ENCODE data around the gene ALDH16A1. TPM values are rescaled to one million over a fixed set of nuclear protein-coding genes. Genes with fewer than 3 reads are reported as not detected.

ALDH16A1 gene
- total RNA-seq (2014; rRNA removed; shearing (Covaris generic)) = 37.5 and 52.9 TPM in 2 replicates

DNA sequence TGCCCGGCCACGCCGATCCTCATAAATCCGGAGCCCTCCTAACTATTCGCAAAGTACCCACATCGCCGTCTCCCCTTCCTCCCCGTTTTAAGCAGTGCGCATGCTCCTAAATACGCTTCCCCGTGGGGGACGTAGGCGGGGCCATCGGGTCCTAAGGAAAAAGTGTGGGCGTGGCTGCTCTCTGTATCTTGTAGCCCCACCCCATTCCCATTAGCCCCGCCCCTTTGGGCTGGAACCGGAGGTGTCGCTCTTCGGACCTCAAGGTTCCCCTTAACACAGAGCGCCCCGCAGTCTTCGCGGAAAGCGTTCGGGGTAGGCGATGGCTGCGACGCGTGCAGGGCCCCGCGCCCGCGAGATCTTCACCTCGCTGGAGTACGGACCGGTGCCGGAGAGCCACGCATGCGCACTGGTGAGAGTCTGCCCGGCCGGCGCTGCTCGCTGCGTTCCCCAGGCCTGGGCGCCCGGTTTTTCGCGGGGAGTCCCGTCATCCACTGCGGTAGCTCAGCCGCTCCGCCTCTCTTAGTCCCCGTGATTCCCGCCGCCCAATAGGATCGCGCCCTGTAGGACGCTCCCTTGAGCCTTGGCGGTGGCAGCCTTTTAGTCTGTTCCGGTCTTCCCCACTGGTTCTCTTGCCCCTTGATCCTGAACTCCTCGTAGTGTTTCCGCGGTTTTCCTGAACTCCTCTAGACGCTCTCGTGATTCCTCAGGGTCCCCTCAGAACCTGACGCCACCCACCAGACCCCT lies at the start of gene ALDH16A1:
ALDH16A1 (plus strand) TSS at position 213 of the 744 bp plus-strand sequence; CDS start at position 320, 107 bp downstream.
- H3K9me3 ChIP-seq (replicated peaks) = no peaks in the 10 kb centered on the region
- no peaks in the 10 kb centered on the region for H3K27me3 ChIP-seq (replicated peaks)
- peaks cover 25% of the 10 kb centered on the region for H3K4me1 ChIP-seq (replicated peaks)
- H3K4me3 ChIP-seq = peak within 1 kb of the TSS; percentile 55
- H3K36me3 ChIP-seq = peaks cover 11% of the 10 kb centered on the region
- H3K27ac ChIP-seq = peak within 1 kb of the TSS; percentile 88
- DNase-seq (ENCODE audit: low read depth in 1 of 2, low spot score in 2 of 2) = peak; percentile 98 to 99

DNA sequence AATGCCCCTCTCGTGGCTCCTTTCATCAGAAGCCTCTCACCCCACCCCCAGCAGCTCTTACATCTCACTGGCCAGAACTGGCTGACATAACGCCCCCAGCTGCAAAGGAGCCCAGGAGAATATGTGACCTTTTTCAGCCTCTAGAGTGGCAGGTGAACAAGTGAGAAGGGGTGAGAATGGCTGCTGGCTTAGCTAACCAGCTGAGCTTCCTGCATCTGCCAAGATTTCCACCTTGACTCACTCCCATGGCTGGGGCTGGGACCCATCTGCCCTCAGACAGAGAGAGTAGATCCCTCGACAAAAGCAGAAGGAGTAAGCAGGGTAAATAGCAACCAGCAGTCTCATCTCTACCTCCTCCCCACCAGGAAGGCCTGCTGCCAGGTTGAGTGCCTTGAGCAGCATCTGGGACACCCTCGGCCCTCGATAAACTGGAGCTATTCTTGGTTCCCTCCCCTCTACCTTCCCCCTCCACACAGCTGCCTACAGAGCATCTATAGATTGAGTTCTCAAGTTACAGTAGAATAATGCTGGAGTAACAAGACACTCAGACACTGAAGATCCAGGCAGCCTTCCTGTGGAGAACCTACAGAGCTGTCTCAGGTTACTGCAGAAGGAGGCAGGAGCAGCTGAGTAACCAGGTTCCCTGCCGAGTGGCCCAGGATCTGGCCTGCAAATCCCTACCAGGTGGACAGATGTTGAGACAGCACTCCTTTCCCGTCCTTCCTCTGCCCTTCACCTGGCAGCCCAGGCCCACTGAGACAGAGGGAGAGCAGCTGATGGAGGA lies 49.4 kb upstream of the ALDH16A1 start:
- H3K9me3 ChIP-seq (replicated peaks) = no peaks in the 10 kb centered on the region
- no peak for DNase-seq (ENCODE audit: low read depth in 1 of 2, low spot score in 2 of 2)
- H3K27me3 ChIP-seq (replicated peaks) = no peaks in the 10 kb centered on the region
- no peaks in the 10 kb centered on the region for H3K36me3 ChIP-seq
- no peak overlapping the region for H3K4me3 ChIP-seq
- H3K4me1 ChIP-seq (replicated peaks) = no peaks in the 10 kb centered on the region
- H3K27ac ChIP-seq = no peak overlapping the region

DNA sequence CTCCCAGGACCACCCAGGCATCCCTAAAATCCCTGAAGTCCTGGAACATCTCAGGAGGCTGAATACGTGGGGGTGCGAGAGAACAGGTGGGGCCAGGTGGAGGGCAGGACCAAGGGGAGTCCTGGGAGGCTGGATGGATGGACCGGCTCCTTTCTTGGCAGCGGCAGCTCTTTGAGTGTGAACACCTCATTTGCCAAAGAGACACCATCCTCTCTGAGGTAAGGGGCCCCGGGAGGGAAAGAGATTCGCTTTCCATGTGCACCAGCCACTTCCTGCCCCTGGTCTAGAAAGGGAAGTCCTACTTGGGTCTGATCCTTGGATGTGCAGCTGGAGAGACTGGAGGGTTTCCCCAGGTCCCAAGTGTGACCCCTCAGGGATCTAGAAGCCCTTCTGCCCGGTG lies 45.9 kb upstream of the ALDH16A1 start:
- Histone ChIP-seq H3K9me3 (replicated peaks) (no peaks in the 10 kb centered on the region), H3K4me3 (no peak overlapping the region), H3K27me3 (replicated peaks) (no peaks in the 10 kb centered on the region; the same call in 1 of the 2 replicates), H3K36me3 (no peaks in the 10 kb centered on the region), H3K4me1 (replicated peaks) (no peaks in the 10 kb centered on the region), H3K27ac (no peak overlapping the region)
- no peak for DNase-seq (ENCODE audit: low read depth in 1 of 2, low spot score in 2 of 2)

DNA sequence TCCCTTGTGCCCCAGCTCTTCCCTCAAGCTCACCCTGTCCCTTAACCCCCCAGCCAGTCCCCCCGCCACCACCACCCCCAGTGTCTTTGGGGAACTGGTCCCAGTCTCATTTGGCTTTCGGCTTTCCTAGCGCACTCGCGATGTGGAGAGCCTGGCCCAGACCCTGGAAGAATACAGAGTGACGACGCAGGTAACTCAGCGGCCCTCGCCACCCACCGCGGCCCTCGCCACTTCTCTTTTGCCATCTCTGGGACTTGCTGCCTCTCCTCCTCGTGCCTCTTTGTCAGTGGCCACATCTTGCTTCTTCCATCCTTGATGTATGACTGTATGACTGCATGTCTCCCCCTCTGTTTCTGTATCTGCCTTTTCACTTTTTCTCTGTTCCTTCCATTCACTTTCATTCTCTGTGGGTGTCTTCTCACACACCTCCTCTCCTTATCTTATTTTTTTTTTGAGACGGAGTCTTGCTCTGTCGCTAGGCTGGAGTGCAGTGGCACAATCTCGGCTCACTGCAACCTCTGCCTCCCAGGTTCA lies 45.5 kb upstream of the ALDH16A1 start:
- DNase-seq (ENCODE audit: low read depth in 1 of 2, low spot score in 2 of 2) = no peak
- Histone ChIP-seq H3K27ac (no peak overlapping the region), H3K27me3 (replicated peaks) (no peaks in the 10 kb centered on the region; the same call in 1 of the 2 replicates), H3K4me1 (replicated peaks) (no peaks in the 10 kb centered on the region), H3K9me3 (replicated peaks) (no peaks in the 10 kb centered on the region), H3K4me3 (no peak overlapping the region), H3K36me3 (no peaks in the 10 kb centered on the region)

DNA sequence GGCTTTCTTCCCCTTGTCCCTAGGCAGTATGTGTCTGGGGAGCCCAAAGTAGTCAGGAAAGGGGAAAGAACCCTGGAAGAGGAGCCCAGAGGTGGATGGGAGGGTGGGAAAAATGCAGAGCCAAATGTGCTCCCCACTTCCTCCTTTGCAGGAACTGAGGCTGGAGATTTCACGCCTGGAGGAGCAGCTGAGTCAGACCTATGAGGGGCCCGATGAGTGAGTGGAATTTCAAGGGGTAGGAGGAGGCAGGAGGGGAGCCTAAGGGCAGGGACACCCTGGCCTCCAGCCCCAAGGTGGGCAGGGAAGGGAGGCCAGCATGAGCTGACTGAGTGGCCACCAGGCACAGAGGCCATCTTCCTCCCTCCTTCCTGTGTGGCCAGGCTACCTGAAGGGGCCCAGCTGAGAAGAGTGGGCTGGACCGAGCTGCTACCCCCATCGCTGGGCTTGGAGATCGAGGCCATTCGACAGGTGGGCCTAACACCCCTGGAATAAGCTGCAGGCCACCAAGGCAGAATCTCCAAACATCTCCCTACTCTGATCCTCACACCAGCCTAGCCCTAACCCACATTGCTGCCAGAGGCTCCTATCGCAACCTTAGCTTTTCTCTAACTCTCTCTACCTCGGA lies 44.1 kb upstream of the ALDH16A1 start:
- Histone ChIP-seq H3K36me3 (no peaks in the 10 kb centered on the region), H3K27me3 (replicated peaks) (no peaks in the 10 kb centered on the region; the same call in 1 of the 2 replicates), H3K27ac (no peak overlapping the region), H3K9me3 (replicated peaks) (no peaks in the 10 kb centered on the region), H3K4me1 (replicated peaks) (no peaks in the 10 kb centered on the region), H3K4me3 (no peak overlapping the region)
- DNase-seq (ENCODE audit: low read depth in 1 of 2, low spot score in 2 of 2) = no peak

DNA sequence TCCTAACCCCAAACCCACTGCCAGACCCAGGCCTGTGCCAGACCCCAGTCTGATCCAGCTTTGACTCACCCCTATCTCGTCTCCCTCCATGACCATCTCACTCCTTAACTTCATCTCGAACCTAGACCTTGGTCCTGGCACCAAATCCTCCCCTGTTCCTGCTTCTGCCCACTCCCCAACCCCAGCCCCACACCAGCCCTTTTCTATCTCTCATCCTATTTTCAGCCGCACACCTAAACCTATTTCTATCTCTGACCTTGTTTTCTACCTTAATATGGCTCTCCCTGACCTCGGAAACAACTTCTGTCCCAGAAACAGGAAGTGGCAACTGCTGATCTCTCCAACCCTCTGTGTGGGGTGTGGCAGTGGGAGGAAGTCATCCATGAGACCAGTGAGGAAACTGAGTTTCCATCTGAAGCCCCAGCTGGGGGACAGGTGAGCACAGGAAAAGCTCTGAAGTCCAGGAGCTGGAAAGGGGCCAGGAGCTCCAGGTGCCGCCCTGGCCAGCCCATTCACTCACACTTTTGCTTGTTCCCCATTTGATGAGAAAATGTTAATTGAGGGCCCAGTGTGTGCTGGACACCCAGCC lies 43.5 kb upstream of the ALDH16A1 start:
- no peak for DNase-seq (ENCODE audit: low read depth in 1 of 2, low spot score in 2 of 2)
- H3K27me3 ChIP-seq (replicated peaks) = no peaks in the 10 kb centered on the region; the same call in 1 of the 2 replicates
- H3K27ac ChIP-seq = no peak overlapping the region
- H3K4me3 ChIP-seq = no peak overlapping the region
- H3K9me3 ChIP-seq (replicated peaks) = no peaks in the 10 kb centered on the region
- no peaks in the 10 kb centered on the region for H3K36me3 ChIP-seq
- no peaks in the 10 kb centered on the region for H3K4me1 ChIP-seq (replicated peaks)

DNA sequence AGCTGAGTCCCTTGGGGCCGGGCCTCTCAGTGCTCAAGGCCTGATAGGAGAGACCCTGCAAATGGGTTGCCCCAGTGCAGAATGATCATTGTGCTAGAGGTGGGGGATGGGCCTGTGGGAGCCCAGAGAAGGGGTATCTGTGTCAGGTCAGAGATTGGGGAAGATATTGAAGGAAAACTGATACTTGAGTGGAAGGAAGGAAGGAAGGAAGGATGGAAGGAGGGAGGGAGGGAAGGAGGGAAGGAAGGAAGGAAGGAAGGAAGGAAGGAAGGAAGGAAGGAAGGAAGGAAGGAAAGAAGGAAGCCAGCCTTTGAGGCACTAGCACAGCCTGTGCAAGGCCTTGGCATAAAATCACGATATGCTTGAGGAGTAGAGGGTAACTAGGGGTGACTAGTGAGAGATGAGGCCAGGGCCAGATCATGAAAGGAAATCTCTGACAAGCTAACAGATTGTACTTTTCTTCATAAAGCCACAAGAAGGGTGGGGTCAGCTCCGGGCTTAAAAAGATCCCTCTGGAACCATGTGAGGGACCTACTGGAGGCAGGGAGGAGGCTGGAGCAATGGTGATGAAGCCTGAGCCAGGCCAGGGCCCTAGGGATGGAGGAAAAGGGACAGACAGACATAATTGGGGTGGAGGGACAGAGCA lies 41.2 kb upstream of the ALDH16A1 start:
- no peaks in the 10 kb centered on the region for H3K4me1 ChIP-seq (replicated peaks)
- H3K27ac ChIP-seq = no peak overlapping the region
- H3K9me3 ChIP-seq (replicated peaks) = no peaks in the 10 kb centered on the region
- H3K4me3 ChIP-seq = no peak overlapping the region
- H3K36me3 ChIP-seq = no peaks in the 10 kb centered on the region
- no peak for DNase-seq (ENCODE audit: low read depth in 1 of 2, low spot score in 2 of 2)
- peaks cover 10% of the 10 kb centered on the region for H3K27me3 ChIP-seq (replicated peaks)

DNA sequence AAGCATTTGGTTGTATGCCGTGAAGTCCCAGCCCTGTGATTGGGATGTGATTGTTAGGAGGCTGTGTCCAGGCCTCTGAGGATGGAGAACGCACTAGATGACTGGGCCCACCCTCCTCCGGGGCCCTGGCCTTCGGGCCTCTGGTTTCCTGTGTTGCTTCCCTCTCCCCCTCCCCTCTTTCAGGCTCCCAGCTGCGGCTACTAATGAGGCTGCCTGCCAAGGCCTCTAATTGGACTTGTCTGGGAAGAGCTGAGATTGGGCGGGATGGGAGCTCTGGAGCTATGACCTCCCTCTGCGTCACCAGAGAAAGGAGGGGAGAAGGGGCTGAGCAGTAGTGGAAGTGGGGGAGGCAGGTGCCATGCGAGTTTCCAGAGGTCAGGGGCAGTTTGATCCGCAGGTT lies 39.7 kb upstream of the ALDH16A1 start:
- Histone ChIP-seq H3K36me3 (no peaks in the 10 kb centered on the region), H3K27ac (no peak overlapping the region), H3K9me3 (replicated peaks) (no peaks in the 10 kb centered on the region), H3K4me1 (replicated peaks) (no peaks in the 10 kb centered on the region), H3K27me3 (replicated peaks) (peaks cover 24% of the 10 kb centered on the region), H3K4me3 (no peak overlapping the region)
- no peak for DNase-seq (ENCODE audit: low read depth in 1 of 2, low spot score in 2 of 2)

DNA sequence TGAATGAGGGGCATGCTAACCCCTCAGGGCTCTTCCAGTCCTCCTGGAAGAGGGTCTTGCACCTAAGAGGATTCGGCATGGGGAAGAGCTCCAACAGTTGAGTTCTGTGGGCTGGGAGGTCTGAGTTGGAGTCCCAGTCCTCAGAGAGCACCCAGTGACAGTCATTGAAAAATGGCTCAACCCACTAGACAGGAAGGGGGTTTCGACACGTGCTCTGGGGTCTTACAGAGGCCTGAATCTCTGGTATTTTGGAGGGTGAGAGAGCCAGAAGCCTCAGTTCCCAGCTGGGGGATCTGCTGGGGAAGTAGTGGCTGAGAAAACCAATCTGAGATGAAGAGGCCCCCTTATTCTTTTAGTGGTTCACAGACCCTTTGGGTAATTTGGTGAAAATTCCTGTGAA lies 38.8 kb upstream of the ALDH16A1 start:
- Histone ChIP-seq H3K36me3 (no peaks in the 10 kb centered on the region), H3K9me3 (replicated peaks) (no peaks in the 10 kb centered on the region), H3K4me1 (replicated peaks) (no peaks in the 10 kb centered on the region), H3K27ac (no peak overlapping the region), H3K4me3 (no peak overlapping the region), H3K27me3 (replicated peaks) (peaks cover 31% of the 10 kb centered on the region)
- DNase-seq (ENCODE audit: low read depth in 1 of 2, low spot score in 2 of 2) = no peak

DNA sequence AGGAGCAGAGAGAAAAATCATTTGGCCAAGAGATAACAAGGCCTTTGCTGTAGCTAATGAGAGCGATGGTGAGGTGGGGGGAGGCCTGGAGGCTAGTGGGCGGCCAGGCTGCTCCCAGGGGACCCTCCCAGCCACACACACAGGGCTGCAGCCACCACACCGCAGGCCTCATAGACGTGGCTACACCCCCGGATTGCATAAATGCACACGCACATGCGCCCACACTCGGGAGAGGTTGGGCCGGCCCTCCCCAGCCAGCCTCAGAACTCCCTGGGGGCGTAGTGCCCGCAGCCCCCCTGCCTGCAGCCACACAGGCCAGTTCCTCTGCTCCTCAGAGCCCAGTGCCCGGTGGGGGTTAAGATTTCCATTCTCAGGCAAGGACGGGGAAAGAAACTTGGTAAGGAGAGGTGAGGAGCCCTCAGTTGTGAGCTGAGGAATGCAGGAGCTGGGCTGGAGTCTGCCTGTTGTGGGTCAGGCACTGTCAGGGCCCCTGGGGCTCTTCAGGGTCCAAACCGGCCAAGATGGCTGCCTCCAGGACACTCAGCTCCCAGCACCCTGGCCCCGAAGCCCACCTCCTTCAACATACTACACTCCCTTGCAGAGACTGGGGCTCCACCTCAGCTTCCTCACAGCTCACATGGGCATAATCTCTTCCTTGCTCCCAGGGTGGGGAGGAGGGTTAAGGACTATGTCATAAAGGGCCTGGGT lies 37.8 kb upstream of the ALDH16A1 start:
- no peak overlapping the region for H3K4me3 ChIP-seq
- H3K27me3 ChIP-seq (replicated peaks) = peaks cover 39% of the 10 kb centered on the region
- no peaks in the 10 kb centered on the region for H3K4me1 ChIP-seq (replicated peaks)
- no peak overlapping the region for H3K27ac ChIP-seq
- no peaks in the 10 kb centered on the region for H3K36me3 ChIP-seq
- no peak for DNase-seq (ENCODE audit: low read depth in 1 of 2, low spot score in 2 of 2)
- no peaks in the 10 kb centered on the region for H3K9me3 ChIP-seq (replicated peaks)

DNA sequence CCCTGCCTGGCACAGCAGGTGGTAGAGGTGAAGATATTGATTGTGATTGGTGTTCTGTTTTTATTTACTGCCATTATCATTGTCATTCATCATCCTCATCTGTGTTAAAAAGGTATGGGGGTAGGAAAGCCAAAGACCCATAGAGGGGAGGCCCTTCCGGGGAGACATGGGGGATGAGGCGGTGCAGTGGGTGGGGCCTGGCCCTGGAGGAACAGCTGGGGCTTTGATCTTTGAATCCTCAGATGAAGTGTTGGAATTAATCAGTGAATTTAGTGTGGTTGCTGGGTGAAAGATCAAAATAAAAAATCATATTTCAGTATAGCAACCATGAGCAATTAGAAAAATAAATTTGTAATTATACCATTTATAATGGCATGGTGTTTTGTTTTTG lies 37.2 kb upstream of the ALDH16A1 start:
- no peak for DNase-seq (ENCODE audit: low read depth in 1 of 2, low spot score in 2 of 2)
- H3K27me3 ChIP-seq (replicated peaks) = peaks cover 45% of the 10 kb centered on the region

DNA sequence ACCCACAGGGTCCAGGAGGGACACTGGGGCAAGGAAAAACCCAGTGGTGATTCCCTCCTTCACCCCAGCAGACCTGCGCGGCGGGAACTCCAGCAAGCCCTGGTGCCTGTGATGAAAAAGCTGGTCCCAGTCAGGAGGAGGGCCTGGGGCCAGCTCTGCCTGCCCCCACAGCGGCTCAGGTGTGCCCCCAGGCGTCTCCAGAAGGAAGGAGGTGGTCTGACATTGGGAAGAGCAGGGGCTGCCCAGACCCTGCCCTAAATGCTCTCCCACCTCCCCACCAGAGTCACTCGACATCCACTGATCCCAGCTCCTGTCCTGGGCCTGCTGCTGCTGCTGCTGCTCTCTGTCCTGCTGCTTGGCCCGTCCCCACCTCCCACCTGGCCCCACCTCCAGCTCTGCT lies 35.9 kb upstream of the ALDH16A1 start:
- no peak overlapping the region for H3K27ac ChIP-seq
- H3K9me3 ChIP-seq (replicated peaks) = no peaks in the 10 kb centered on the region; the same call in 1 of the 2 replicates
- no peak for DNase-seq (ENCODE audit: low read depth in 1 of 2, low spot score in 2 of 2)
- peaks cover 5% of the 10 kb centered on the region for H3K4me1 ChIP-seq (replicated peaks)
- H3K27me3 ChIP-seq (replicated peaks) = peaks cover 56% of the 10 kb centered on the region
- H3K4me3 ChIP-seq = no peak overlapping the region
- H3K36me3 ChIP-seq = no peaks in the 10 kb centered on the region

More for the DNA sequence above, 37.2 kb upstream of the ALDH16A1 start:
- no peaks in the 10 kb centered on the region; the same call in 1 of the 2 replicates for H3K4me1 ChIP-seq (replicated peaks)
- no peaks in the 10 kb centered on the region for H3K36me3 ChIP-seq
- H3K27ac ChIP-seq = no peak overlapping the region
- no peak overlapping the region for H3K4me3 ChIP-seq
- H3K9me3 ChIP-seq (replicated peaks) = no peaks in the 10 kb centered on the region

Measured in SJSA1 (cell line).